Measurements from ENCODE around the gene TUT1. TPM values are rescaled to one million over a fixed set of nuclear protein-coding genes. Genes with fewer than 3 reads are reported as not detected.

The TUT1 gene
- total and polyA plus RNA-seq, 9 donors: 5.9 to 27.3 (median 18.3) TPM

GRCh38 chr11:62536301-62536957 lies 54.9 kb downstream of the TUT1 start:
- Histone ChIP-seq H3K4me3 (no peak overlapping the region), H3K27ac (no peak overlapping the region), H3K9me3 (no peaks in the 10 kb centered on the region), H3K27me3 (no peaks in the 10 kb centered on the region), H3K4me1 (ENCODE audit: insufficient read depth) (peaks cover 34% of the 10 kb centered on the region), H3K36me3 (no peaks in the 10 kb centered on the region)
- intact Hi-C loops (cut with DNase I): no loop called here
- DNase-seq: no peak
- WGBS, 3 donors: 44 to 63% (median 54%) methylated on average over 21 of the region's 21 CpGs
- TF ChIP-seq POLR2A (IDR thresholded peaks at IDR 0.05) (no peak), EP300 (IDR thresholded peaks at IDR 0.05) (no peak), CTCF (IDR thresholded peaks at IDR 0.05) (no peak)

- no peak for DNase-seq
- Histone ChIP-seq H3K4me3 (no peak overlapping the region), H3K36me3 (no peaks in the 10 kb centered on the region), H3K4me1 (ENCODE audit: insufficient read depth) (peaks cover 27% of the 10 kb centered on the region), H3K9me3 (no peaks in the 10 kb centered on the region), H3K27me3 (no peaks in the 10 kb centered on the region), H3K27ac (no peak overlapping the region)
- intact Hi-C loops (cut with DNase I): loop anchor here in 1 of 4 donors (2.0 kb wide), 1 partner anchor 23 kb away; no protein-coding TSS in a partner anchor
- TF ChIP-seq POLR2A (IDR thresholded peaks at IDR 0.05) (no peak), EP300 (IDR thresholded peaks at IDR 0.05) (no peak), CTCF (IDR thresholded peaks at IDR 0.05) (no peak)
- 75 to 83% (median 76%) methylated on average over 12 of the region's 12 CpGs for WGBS, 3 donors
Observed at GRCh38 chr11:62535802-62536201, 55.5 kb downstream of the TUT1 start.

DNA sequence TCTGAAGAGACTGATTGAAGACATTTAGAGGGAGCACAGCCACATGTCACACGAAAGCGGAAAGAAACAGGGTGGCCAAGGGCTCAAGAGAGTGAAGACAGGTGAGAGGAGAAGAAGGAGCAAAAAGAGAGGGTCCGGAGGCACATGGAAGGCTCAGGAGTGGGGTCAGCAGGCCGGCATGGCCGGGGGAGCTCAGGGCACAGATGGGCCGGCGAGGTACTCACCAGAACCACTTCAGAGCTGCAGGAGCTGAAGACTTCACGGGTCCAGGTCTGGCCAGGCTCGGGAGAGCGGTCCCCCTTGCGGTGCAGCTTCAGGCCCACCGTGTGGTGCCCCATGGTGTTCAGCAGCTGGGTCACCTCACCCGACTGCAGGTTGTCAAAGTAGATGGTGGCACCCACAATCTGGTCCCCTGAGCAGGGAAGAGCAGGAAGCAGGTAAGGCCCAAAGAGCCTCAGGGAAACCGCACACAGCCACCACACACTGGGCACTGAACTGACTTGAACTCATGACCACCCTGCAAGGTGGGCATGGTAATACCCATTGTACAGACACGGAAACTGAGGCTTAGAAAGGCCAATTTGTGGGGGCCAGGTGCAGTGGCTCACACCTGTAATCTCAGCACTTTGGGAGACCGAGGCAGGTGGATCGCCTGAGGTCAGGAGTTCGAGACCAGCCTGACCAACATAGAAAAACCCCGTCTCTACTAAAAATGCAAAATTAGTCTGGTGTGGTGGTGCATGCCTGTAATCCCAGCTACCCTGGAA lies 56.4 kb downstream of the TUT1 start:
- Histone ChIP-seq H3K27me3 (no peaks in the 10 kb centered on the region), H3K4me1 (ENCODE audit: insufficient read depth) (peaks cover 24% of the 10 kb centered on the region), H3K9me3 (no peaks in the 10 kb centered on the region), H3K4me3 (no peak overlapping the region), H3K27ac (no peak overlapping the region), H3K36me3 (no peaks in the 10 kb centered on the region)
- no peak for DNase-seq
- intact Hi-C loops (cut with DNase I): loop anchor here in 1 of 4 donors (2.0 kb wide), 1 partner anchor 22 kb away; no protein-coding TSS in a partner anchor
- 93 to 94% (median 93%) methylated on average over 19 of the region's 19 CpGs for WGBS, 3 donors
- TF ChIP-seq EP300 (IDR thresholded peaks at IDR 0.05): no peak
- TF ChIP-seq CTCF (IDR thresholded peaks at IDR 0.05): no peak
- no peak for TF ChIP-seq POLR2A (IDR thresholded peaks at IDR 0.05)

DNA sequence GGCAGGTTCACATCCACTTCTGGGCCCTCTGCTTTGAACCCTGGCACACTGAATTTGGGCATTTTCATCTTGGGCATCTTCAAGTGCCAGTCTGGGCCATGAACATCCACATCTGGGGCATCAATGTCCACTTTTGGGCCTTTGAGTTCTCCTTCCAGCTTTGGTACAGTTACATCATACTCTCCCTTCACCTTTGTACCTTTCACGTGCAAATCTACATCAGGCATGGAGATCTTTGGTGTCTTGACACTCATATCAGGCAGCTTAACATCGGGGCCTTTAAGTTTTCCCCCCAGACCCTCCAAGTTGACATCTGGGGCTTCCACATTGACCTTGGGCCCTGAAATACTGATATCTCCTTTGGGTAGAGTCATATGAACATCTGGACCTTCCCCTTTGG lies 59.2 kb downstream of the TUT1 start:
- no peak for TF ChIP-seq CTCF (IDR thresholded peaks at IDR 0.05)
- TF ChIP-seq POLR2A (IDR thresholded peaks at IDR 0.05): no peak
- no peak for TF ChIP-seq EP300 (IDR thresholded peaks at IDR 0.05)
- intact Hi-C loops (cut with DNase I): no loop called here
- H3K9me3 ChIP-seq: no peaks in the 10 kb centered on the region
- H3K4me3 ChIP-seq: no peak overlapping the region
- DNase-seq: no peak
- H3K27ac ChIP-seq: no peak overlapping the region
- no peaks in the 10 kb centered on the region for H3K36me3 ChIP-seq
- H3K4me1 ChIP-seq (ENCODE audit: insufficient read depth): peaks cover 3% of the 10 kb centered on the region
- H3K27me3 ChIP-seq: no peaks in the 10 kb centered on the region
- 92 to 96% (median 92%) methylated on average over 2 of the region's 2 CpGs for WGBS, 3 donors

Small RNAs within 50 kb of the gene (microRNA-seq; reads per million reads assigned to microRNA genes)
- gene MIR6747: 0.38 to 1.3 (median 0.71) reads per million in 3 donors

Small RNAs within 50 kb of the gene (small RNA-seq; reads per million reads assigned to genes)
- not detected for gene AP001458.1
- not detected for gene EEF1G
- gene MIR6747: not detected

Other genes starting within 250 kb of the TUT1 start
- gene SCGB1A1, start 172.5 kb downstream of the TUT1 start, total RNA-seq: 10 to 100 TPM in 1 of 7 donors, 1 to 10 TPM in 1, not detected in 5; 1.8 to 11.6 TPM
- gene SCGB1A1, start 172.5 kb downstream of the TUT1 start, polyA plus RNA-seq: not detected
- 100 to 1,000 TPM; 353 to 699 (median 607) TPM for gene AHNAK, start 44.7 kb downstream of the TUT1 start, total RNA-seq
- gene AHNAK, start 44.7 kb downstream of the TUT1 start, polyA plus RNA-seq: 100 to 1,000 TPM; 114 to 376 TPM
- 1,000 to 10,000 TPM; 2,147 to 3,018 (median 2,446) TPM for gene EEF1G, start 17.6 kb downstream of the TUT1 start, total RNA-seq
- gene EEF1G, start 17.6 kb downstream of the TUT1 start, polyA plus RNA-seq: 1,000 to 10,000 TPM; 2,476 to 3,023 TPM
- 100 to 1,000 TPM in 3 of 7 donors, 10 to 100 TPM in 4; 41.5 to 130 (median 89.8) TPM for gene MTA2, start 10.3 kb upstream of the TUT1 start, total RNA-seq
- 10 to 100 TPM; 54.2 to 90.4 TPM for gene MTA2, start 10.3 kb upstream of the TUT1 start, polyA plus RNA-seq
- gene EML3, start 21.3 kb upstream of the TUT1 start, total RNA-seq: 100 to 1,000 TPM in 3 of 7 donors, 10 to 100 TPM in 4; 38.1 to 138 (median 96.0) TPM
- 10 to 100 TPM; 29.9 to 59.1 TPM for gene EML3, start 21.3 kb upstream of the TUT1 start, polyA plus RNA-seq
- 10 to 100 TPM in 4 of 7 donors, 1 to 10 TPM in 3; 9.2 to 22.4 (median 10.8) TPM for gene ROM1, start 21.7 kb upstream of the TUT1 start, total RNA-seq
- gene ROM1, start 21.7 kb upstream of the TUT1 start, polyA plus RNA-seq: 10 to 100 TPM; 10.4 to 15.9 TPM
- 10 to 100 TPM; 16.6 to 56.6 (median 33.9) TPM for gene B3GAT3, start 30.5 kb upstream of the TUT1 start, total RNA-seq
- 10 to 100 TPM in 1 of 2 donors, 1 to 10 TPM in 1; 1.3 to 29.2 TPM for gene B3GAT3, start 30.5 kb upstream of the TUT1 start, polyA plus RNA-seq
- 100 to 1,000 TPM in 5 of 7 donors, 10 to 100 TPM in 2; 91.4 to 278 (median 228) TPM for gene GANAB, start 55.1 kb upstream of the TUT1 start, total RNA-seq
- 100 to 1,000 TPM; 157 to 280 TPM for gene GANAB, start 55.1 kb upstream of the TUT1 start, polyA plus RNA-seq
- gene INTS5, start 61.8 kb upstream of the TUT1 start, total RNA-seq: 10 to 100 TPM; 16.0 to 26.4 (median 21.8) TPM
- gene INTS5, start 61.8 kb upstream of the TUT1 start, polyA plus RNA-seq: 10 to 100 TPM in 1 of 2 donors, 1 to 10 TPM in 1; 4.6 to 12.3 TPM
- gene C11orf98, start 73.7 kb upstream of the TUT1 start, total RNA-seq: 10 to 100 TPM; 24.2 to 62.3 (median 35.1) TPM
- 10 to 100 TPM; 50.8 to 55.5 TPM for gene C11orf98, start 73.7 kb upstream of the TUT1 start, polyA plus RNA-seq
- 10 to 100 TPM; 14.2 to 31.5 (median 21.7) TPM for gene CSKMT, start 73.8 kb upstream of the TUT1 start, total RNA-seq
- gene CSKMT, start 73.8 kb upstream of the TUT1 start, polyA plus RNA-seq: 10 to 100 TPM in 1 of 2 donors, 1 to 10 TPM in 1; 3.6 to 16.9 TPM
- gene UQCC3, start 80.2 kb upstream of the TUT1 start, total RNA-seq: 10 to 100 TPM in 2 of 7 donors, 1 to 10 TPM in 5; 7.1 to 13.7 (median 8.9) TPM
- 1 to 10 TPM; 1.6 to 9.6 TPM for gene UQCC3, start 80.2 kb upstream of the TUT1 start, polyA plus RNA-seq
- gene LBHD1, start 80.7 kb upstream of the TUT1 start, total RNA-seq: 1 to 10 TPM; 2.4 to 6.0 (median 4.6) TPM
- 1 to 10 TPM; 2.6 to 5.3 TPM for gene LBHD1, start 80.7 kb upstream of the TUT1 start, polyA plus RNA-seq
- gene UBXN1, start 87.5 kb upstream of the TUT1 start, total RNA-seq: 100 to 1,000 TPM; 106 to 239 (median 170) TPM
- gene UBXN1, start 87.5 kb upstream of the TUT1 start, polyA plus RNA-seq: 100 to 1,000 TPM in 1 of 2 donors, 10 to 100 TPM in 1; 97.6 to 284 TPM
- 10 to 100 TPM; 19.5 to 38.6 (median 25.5) TPM for gene LRRN4CL, start 98.0 kb upstream of the TUT1 start, total RNA-seq
- 10 to 100 TPM; 18.5 to 23.1 TPM for gene LRRN4CL, start 98.0 kb upstream of the TUT1 start, polyA plus RNA-seq
- 100 to 1,000 TPM in 1 of 7 donors, 10 to 100 TPM in 6; 31.4 to 122 (median 57.2) TPM for gene BSCL2, start 115.9 kb upstream of the TUT1 start, total RNA-seq
- gene BSCL2, start 115.9 kb upstream of the TUT1 start, polyA plus RNA-seq: 10 to 100 TPM; 49.2 to 57.8 TPM
- under 1 TPM in 5 of 7 donors, not detected in 2; 0.27 to 0.73 (median 0.37) TPM for gene GNG3, start 116.2 kb upstream of the TUT1 start, total RNA-seq
- under 1 TPM; 0.18 to 0.30 TPM for gene GNG3, start 116.2 kb upstream of the TUT1 start, polyA plus RNA-seq
- gene HNRNPUL2, start 135.9 kb upstream of the TUT1 start, total RNA-seq: 10 to 100 TPM; 11.0 to 50.0 (median 41.2) TPM
- gene HNRNPUL2, start 135.9 kb upstream of the TUT1 start, polyA plus RNA-seq: 10 to 100 TPM; 38.0 to 81.2 TPM
- gene TTC9C, start 137.0 kb upstream of the TUT1 start, total RNA-seq: 10 to 100 TPM; 19.4 to 42.9 (median 30.4) TPM
- 10 to 100 TPM; 30.5 to 53.6 TPM for gene TTC9C, start 137.0 kb upstream of the TUT1 start, polyA plus RNA-seq
- gene ZBTB3, start 162.6 kb upstream of the TUT1 start, total RNA-seq: 10 to 100 TPM in 4 of 7 donors, 1 to 10 TPM in 3; 4.4 to 18.2 (median 11.8) TPM
- 1 to 10 TPM; 3.5 to 4.5 TPM for gene ZBTB3, start 162.6 kb upstream of the TUT1 start, polyA plus RNA-seq
- 10 to 100 TPM; 42.1 to 77.0 (median 53.6) TPM for gene POLR2G, start 170.1 kb upstream of the TUT1 start, total RNA-seq
- 100 to 1,000 TPM; 100 to 108 TPM for gene POLR2G, start 170.1 kb upstream of the TUT1 start, polyA plus RNA-seq
- 10 to 100 TPM; 15.9 to 33.6 (median 26.3) TPM for gene TAF6L, start 179.9 kb upstream of the TUT1 start, total RNA-seq
- gene TAF6L, start 179.9 kb upstream of the TUT1 start, polyA plus RNA-seq: 10 to 100 TPM in 1 of 2 donors, 1 to 10 TPM in 1; 5.4 to 26.5 TPM
- gene TMEM179B, start 195.9 kb upstream of the TUT1 start, total RNA-seq: 100 to 1,000 TPM in 1 of 7 donors, 10 to 100 TPM in 6; 32.7 to 101 (median 36.5) TPM
- 10 to 100 TPM; 54.4 to 91.7 TPM for gene TMEM179B, start 195.9 kb upstream of the TUT1 start, polyA plus RNA-seq
- gene TMEM223, start 200.5 kb upstream of the TUT1 start, total RNA-seq: 10 to 100 TPM; 12.0 to 26.9 (median 13.1) TPM
- gene TMEM223, start 200.5 kb upstream of the TUT1 start, polyA plus RNA-seq: 10 to 100 TPM; 13.7 to 15.5 TPM
- 10 to 100 TPM; 48.8 to 96.8 (median 77.7) TPM for gene NXF1, start 213.9 kb upstream of the TUT1 start, total RNA-seq
- gene NXF1, start 213.9 kb upstream of the TUT1 start, polyA plus RNA-seq: 100 to 1,000 TPM in 1 of 2 donors, 10 to 100 TPM in 1; 99.4 to 125 TPM
- gene STX5, start 240.5 kb upstream of the TUT1 start, total RNA-seq: 10 to 100 TPM; 33.2 to 60.7 (median 49.1) TPM
- gene STX5, start 240.5 kb upstream of the TUT1 start, polyA plus RNA-seq: 10 to 100 TPM; 39.6 to 50.1 TPM
- gene TEX54, start 241.3 kb upstream of the TUT1 start, total RNA-seq: not detected
- not detected for gene TEX54, start 241.3 kb upstream of the TUT1 start, polyA plus RNA-seq
- 10 to 100 TPM; 36.5 to 70.6 (median 61.1) TPM for gene WDR74, start 248.1 kb upstream of the TUT1 start, total RNA-seq
- gene WDR74, start 248.1 kb upstream of the TUT1 start, polyA plus RNA-seq: 10 to 100 TPM; 25.1 to 39.4 TPM